Measurements from ENCODE around the gene UBA3. TPM values are rescaled to one million over a fixed set of nuclear protein-coding genes. Genes with fewer than 3 reads are reported as not detected.

UBA3 gene
- total RNA-seq, 1 donor from 2014 or later = 84.2 TPM

DNA sequence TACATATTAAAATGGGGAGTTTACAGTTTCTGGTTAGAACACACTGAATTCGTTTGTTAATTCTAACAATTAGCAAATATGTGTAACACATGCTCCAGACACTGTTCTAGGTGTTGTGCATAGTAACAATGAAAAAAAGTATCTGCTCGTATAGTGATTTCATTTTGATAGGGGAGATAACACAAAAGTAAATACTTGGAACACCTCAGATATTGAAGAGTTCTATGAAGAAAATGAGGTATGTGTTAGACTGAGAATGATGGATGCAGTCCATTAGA lies 21.3 kb downstream of the UBA3 start:
- TF ChIP-seq, protein P1, sequence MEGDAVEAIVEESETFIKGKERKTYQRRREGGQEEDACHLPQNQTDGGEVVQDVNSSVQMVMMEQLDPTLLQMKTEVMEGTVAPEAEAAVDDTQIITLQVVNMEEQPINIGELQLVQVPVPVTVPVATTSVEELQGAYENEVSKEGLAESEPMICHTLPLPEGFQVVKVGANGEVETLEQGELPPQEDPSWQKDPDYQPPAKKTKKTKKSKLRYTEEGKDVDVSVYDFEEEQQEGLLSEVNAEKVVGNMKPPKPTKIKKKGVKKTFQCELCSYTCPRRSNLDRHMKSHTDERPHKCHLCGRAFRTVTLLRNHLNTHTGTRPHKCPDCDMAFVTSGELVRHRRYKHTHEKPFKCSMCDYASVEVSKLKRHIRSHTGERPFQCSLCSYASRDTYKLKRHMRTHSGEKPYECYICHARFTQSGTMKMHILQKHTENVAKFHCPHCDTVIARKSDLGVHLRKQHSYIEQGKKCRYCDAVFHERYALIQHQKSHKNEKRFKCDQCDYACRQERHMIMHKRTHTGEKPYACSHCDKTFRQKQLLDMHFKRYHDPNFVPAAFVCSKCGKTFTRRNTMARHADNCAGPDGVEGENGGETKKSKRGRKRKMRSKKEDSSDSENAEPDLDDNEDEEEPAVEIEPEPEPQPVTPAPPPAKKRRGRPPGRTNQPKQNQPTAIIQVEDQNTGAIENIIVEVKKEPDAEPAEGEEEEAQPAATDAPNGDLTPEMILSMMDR (IDR thresholded peaks at IDR 0.05; ENCODE audit: borderline replicate concordance) = no peak
- Histone ChIP-seq H3K4me1 (no peaks in the 10 kb centered on the region), H3K27ac (replicated peaks) (no peak overlapping the region), H3K4me3 (no peak overlapping the region), H3K27me3 (ENCODE audit: low read depth) (no peaks in the 10 kb centered on the region), H3K9me3 (replicated peaks) (no peaks in the 10 kb centered on the region), H3K36me3 (peaks cover 97% of the 10 kb centered on the region)
- intact Hi-C loops (cut with micrococcal nuclease) = no loop called here
- no peak for DNase-seq

DNA sequence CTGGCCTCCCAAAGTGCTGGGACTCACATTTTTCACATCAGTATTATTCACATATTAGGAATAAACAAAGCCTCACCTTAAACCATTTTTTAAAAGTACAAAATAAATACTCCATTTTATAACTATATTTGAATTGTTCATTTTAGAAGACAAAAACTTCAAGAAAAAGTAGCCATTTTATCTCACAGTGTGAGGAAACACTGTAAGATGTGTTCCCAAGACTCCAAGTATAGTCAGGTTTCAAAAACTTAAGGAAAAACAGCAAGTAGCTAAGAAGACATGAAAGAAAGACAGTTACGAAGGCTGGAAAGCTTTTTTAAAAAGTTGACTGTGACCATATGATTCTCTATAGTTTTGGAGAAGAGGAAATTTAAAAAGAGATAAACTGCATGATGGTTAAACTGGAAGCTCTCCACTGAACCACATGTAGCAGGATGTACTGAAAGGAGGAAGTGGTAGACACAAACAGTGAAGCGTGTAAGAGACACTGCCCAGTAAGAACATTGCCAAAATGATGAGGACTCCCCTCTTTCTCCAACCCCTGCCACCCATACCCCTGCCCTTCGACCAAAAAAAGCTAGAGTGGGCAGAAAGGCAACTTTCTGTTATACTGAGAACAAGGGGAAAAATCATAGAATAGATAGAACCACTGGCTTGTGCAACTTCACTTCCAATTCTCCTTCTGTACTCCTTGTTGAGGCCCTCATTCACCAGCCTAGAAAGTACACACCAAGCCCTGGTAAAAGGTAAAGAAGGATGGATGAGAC lies 21.8 kb downstream of the UBA3 start:
- Histone ChIP-seq H3K9me3 (replicated peaks) (no peaks in the 10 kb centered on the region), H3K27ac (replicated peaks) (no peak overlapping the region), H3K4me1 (no peaks in the 10 kb centered on the region), H3K27me3 (ENCODE audit: low read depth) (no peaks in the 10 kb centered on the region), H3K36me3 (peaks cover 95% of the 10 kb centered on the region), H3K4me3 (no peak overlapping the region)
- TF ChIP-seq, protein P1 (IDR thresholded peaks at IDR 0.05; ENCODE audit: borderline replicate concordance) = no peak
- DNase-seq = no peak
- intact Hi-C loops (cut with micrococcal nuclease) = no loop called here

DNA sequence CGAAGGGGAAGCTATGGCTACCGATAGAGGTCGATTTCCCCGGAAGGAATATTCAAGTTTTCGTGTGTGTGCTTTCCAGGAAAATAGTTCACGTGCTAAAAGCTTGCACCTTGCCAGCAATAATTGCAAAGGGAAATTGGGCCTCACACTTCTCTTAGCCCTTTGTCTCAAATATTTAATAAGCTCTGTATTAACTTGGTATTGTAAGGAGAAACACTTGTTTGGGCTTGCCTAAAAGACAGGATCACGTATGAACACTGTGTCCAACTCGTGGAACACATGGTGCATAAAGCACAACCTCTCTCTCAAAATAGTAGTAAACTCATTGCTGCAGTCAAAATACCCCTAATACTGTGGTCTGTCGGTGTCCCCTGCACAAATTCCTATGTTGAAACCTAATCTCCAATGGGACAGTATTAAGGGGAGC lies 27.7 kb downstream of the UBA3 start:
- Histone ChIP-seq H3K36me3 (peaks cover 49% of the 10 kb centered on the region), H3K4me3 (peak overlapping the region; percentile 75), H3K27me3 (ENCODE audit: low read depth) (no peaks in the 10 kb centered on the region), H3K4me1 (peaks cover 46% of the 10 kb centered on the region), H3K9me3 (replicated peaks) (no peaks in the 10 kb centered on the region), H3K27ac (replicated peaks) (peak overlapping the region; percentile 89)
- intact Hi-C loops (cut with micrococcal nuclease) = no loop called here
- TF ChIP-seq, protein P1 (IDR thresholded peaks at IDR 0.05; ENCODE audit: borderline replicate concordance) = no peak
- no peak for DNase-seq

DNA sequence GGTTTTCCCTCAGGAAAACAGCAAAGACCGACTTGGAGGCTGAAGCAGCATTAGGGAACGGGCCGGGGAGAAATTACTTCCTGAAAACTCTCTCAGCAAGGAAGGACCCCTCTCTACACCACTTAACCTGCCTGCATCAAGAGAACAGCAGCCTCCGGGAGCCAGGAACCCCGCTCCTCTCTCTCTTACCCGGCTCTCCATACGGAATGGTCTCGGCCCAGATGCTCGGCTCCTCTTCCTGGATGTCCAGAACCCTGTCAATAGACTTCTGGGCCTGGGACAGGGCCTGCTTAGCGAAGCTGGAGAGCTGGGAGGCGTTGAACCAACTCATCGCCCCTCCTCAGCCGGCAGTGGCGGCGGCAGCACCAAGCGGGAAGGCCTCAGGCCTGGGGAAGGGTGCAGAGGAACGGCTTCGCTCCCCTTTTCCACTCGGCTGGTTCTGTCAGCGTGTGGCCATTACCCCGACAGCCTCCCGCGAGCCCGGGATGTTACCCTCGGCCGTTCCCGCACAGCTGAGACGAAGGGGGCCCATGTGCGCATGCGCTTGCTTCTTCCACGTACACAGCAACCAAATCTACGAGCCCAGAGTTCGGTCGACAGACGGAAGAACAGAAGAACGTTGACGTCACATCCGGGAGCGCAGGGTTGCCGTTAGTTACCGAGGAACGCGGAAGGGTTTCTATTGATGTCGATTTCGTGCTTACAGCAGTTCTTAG lies 28.3 kb downstream of the UBA3 start, which contains the start of gene TMF1:
TMF1 (minus strand) TSS at position 578 of the 716 bp plus-strand sequence; CDS start at position 331, 247 bp downstream.
- H3K4me1 ChIP-seq = peaks cover 52% of the 10 kb centered on the region
- peak; percentile 98 for DNase-seq
- intact Hi-C loops (cut with micrococcal nuclease) = no loop called here
- no peaks in the 10 kb centered on the region for H3K9me3 ChIP-seq (replicated peaks)
- peaks cover 50% of the 10 kb centered on the region for H3K36me3 ChIP-seq
- no peaks in the 10 kb centered on the region for H3K27me3 ChIP-seq (ENCODE audit: low read depth)
- H3K4me3 ChIP-seq = peak within 1 kb of the TSS; percentile 75
- H3K27ac ChIP-seq (replicated peaks) = peak within 1 kb of the TSS; percentile 89
- TF ChIP-seq, protein P1 (IDR thresholded peaks at IDR 0.05; ENCODE audit: borderline replicate concordance) = no peak

DNA sequence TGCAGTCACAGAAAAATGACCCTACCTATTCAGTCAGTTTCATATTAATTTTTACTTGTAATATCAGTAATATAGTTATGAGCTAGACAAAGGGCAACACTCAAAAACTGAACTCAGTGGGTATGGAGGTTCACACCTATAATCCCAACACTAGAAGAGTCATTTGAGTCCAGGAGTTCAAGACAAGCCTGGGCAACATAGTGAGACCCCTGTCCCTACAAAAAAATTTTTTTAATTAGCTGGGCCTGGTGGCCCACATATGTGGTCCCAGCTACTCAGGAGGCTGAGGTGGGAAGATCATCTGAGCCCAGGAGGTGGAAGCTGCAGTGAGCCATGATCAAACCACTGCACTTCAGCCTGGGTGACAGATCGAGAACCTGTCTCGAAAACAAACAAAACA lies 31.2 kb downstream of the UBA3 start:
- H3K4me1 ChIP-seq = peaks cover 64% of the 10 kb centered on the region
- TF ChIP-seq, protein P1 (IDR thresholded peaks at IDR 0.05; ENCODE audit: borderline replicate concordance) = no peak

More for the DNA sequence above, 31.2 kb downstream of the UBA3 start:
- Histone ChIP-seq H3K4me3 (no peak overlapping the region), H3K9me3 (replicated peaks) (no peaks in the 10 kb centered on the region), H3K36me3 (peaks cover 46% of the 10 kb centered on the region), H3K27me3 (ENCODE audit: low read depth) (no peaks in the 10 kb centered on the region), H3K27ac (replicated peaks) (no peak overlapping the region)
- intact Hi-C loops (cut with micrococcal nuclease) = no loop called here
- no peak for DNase-seq
